Mammary epithelial cell (primary cell): ENCODE results near the gene ATP8A2.

Experiments
- EZH2 ChIP-seq: IDR thresholded peaks from 2 replicates; pipeline ENCODE4 v1.6.1; 2012; ENCODE audit warnings: low read length, inconsistent platforms, borderline replicate concordance
- TF ChIP-seq, protein P1 (sequence below), 2 donors: IDR thresholded peaks in 1 of 2; conservative IDR thresholded peaks in 1 of 2; 2 replicates each; pipeline ENCODE4 v1.5.1; 2011 to 2012; ENCODE audit warnings: inconsistent platforms in 2 of 2, low read length in 2 of 2, mild to moderate bottlenecking in 2 of 2, control low read depth in 1 of 2, low read depth in 1 of 2; ENCODE audit not compliant: insufficient read depth in 1 of 2; ENCODE audit errors: extremely low read depth in 1 of 2

DNA sequence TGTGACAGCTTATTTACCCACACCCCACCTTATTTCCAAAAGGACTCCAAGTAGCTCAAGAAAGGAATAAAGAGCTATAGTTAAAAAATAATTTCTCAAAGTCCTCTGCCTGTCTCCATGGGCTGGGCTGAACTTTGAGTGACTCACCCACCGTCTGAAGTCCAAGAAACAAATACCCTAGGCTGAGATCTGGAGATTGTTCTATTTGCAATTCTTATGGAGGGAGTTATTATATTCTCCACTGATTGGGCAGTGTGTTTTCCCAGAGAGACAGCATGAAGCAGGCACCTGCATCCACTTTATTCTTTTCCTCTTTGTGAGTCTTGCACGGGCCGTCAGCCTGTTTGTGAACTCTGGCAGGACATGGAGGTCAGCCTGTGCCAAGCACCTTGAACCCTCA lies 616.9 kb downstream of the ATP8A2 start:
- TF ChIP-seq, protein P1, sequence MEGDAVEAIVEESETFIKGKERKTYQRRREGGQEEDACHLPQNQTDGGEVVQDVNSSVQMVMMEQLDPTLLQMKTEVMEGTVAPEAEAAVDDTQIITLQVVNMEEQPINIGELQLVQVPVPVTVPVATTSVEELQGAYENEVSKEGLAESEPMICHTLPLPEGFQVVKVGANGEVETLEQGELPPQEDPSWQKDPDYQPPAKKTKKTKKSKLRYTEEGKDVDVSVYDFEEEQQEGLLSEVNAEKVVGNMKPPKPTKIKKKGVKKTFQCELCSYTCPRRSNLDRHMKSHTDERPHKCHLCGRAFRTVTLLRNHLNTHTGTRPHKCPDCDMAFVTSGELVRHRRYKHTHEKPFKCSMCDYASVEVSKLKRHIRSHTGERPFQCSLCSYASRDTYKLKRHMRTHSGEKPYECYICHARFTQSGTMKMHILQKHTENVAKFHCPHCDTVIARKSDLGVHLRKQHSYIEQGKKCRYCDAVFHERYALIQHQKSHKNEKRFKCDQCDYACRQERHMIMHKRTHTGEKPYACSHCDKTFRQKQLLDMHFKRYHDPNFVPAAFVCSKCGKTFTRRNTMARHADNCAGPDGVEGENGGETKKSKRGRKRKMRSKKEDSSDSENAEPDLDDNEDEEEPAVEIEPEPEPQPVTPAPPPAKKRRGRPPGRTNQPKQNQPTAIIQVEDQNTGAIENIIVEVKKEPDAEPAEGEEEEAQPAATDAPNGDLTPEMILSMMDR (conservative IDR thresholded peaks at IDR 0.05 in 1 of 2, IDR thresholded peaks at IDR 0.05 in 1 of 2; ENCODE audit: extremely low read depth in 1 of 2, insufficient read depth in 1 of 2, low read depth in 1 of 2, low read length in 2 of 2): no peak
- TF ChIP-seq EZH2: no peak
